Left kidney (tissue), 2 donors: ENCODE measurements around the gene RPP38. TPM values are rescaled to one million over a fixed set of nuclear protein-coding genes. Genes with fewer than 3 reads are reported as not detected.

Source experiments
- DNase-seq: peaks from one replicate; pipeline ENCODE4 v3.0.0-alpha.2; 2013
- polyA plus RNA-seq: library from polyadenylated mRNA; unstranded; fragments of 120-200 nt; gene quantifications from one replicate; pipeline ENCODE4 v1.2.1, GENCODE V29; 2013; ENCODE audit not compliant: insufficient read length

The RPP38 gene
- polyA plus RNA-seq, 1 donor: 33.2 TPM

- DNase-seq: no peak
Measured at GRCh38 chr10:15103513-15103912, 6.4 kb downstream of the RPP38 start.

GRCh38 chr10:15106352-15107013, 9.3 kb downstream of the RPP38 start:
- peak; percentile 72 for DNase-seq

- no peak for DNase-seq
Measured at GRCh38 chr10:15112657-15113056, 15.5 kb downstream of the RPP38 start.

- no peak for DNase-seq
Measured at GRCh38 chr10:15113766-15114165, 16.6 kb downstream of the RPP38 start.

GRCh38 chr10:15116225-15116624, 19.1 kb downstream of the RPP38 start:
- DNase-seq: no peak

GRCh38 chr10:15118615-15119014, 21.5 kb downstream of the RPP38 start:
- no peak for DNase-seq

GRCh38 chr10:15120523-15120922, 23.4 kb downstream of the RPP38 start:
- no peak for DNase-seq

- no peak for DNase-seq
Measured at GRCh38 chr10:15121707-15122106, 24.6 kb downstream of the RPP38 start.

GRCh38 chr10:15122477-15123030, 25.4 kb downstream of the RPP38 start:
- DNase-seq: no peak

GRCh38 chr10:15123749-15124184, 26.6 kb downstream of the RPP38 start:
- DNase-seq: no peak

- DNase-seq: no peak
Measured at GRCh38 chr10:15124190-15124589, 27.0 kb downstream of the RPP38 start.

- no peak for DNase-seq
Measured at GRCh38 chr10:15124908-15125307, 27.8 kb downstream of the RPP38 start.

- no peak for DNase-seq
Measured at GRCh38 chr10:15131330-15131729, 34.2 kb downstream of the RPP38 start.

- no peak for DNase-seq
Measured at GRCh38 chr10:15136129-15137035, 39.2 kb downstream of the RPP38 start.

GRCh38 chr10:15137036-15137359, 39.8 kb downstream of the RPP38 start:
- DNase-seq: no peak

- DNase-seq: no peak
Measured at GRCh38 chr10:15137636-15138035, 40.5 kb downstream of the RPP38 start.

- DNase-seq: no peak
Measured at GRCh38 chr10:15140698-15141097, 43.5 kb downstream of the RPP38 start.

- peak; percentile 33 for DNase-seq
Measured at GRCh38 chr10:15141136-15142054, 44.2 kb downstream of the RPP38 start.

- DNase-seq: no peak
Measured at GRCh38 chr10:15144788-15145187, 47.6 kb downstream of the RPP38 start.

GRCh38 chr10:15146366-15146765, 49.2 kb downstream of the RPP38 start:
- DNase-seq: no peak

- DNase-seq: no peak
Measured at GRCh38 chr10:15147594-15148392, 50.6 kb downstream of the RPP38 start.
